GM18907 (cell line): ENCODE measurements around the gene SLC15A4.
A peak's percentile ranks its signal among the peaks of the same experiment; 100 is the strongest.
"Not testable (repeated sequence)": the region's sequence is repeated elsewhere in the genome, so short reads cannot be mapped to it uniquely, and the experiment has no call there.

Experiments used
- ATAC-seq: cut with Tn5 transposase; IDR thresholded peaks from one replicate; pipeline ENCODE4 v1.9.1; 2021; ENCODE audit warnings: mild to moderate bottlenecking, moderate library complexity; ENCODE audit not compliant: unreplicated experiment

Gene SLC15A4

DNA sequence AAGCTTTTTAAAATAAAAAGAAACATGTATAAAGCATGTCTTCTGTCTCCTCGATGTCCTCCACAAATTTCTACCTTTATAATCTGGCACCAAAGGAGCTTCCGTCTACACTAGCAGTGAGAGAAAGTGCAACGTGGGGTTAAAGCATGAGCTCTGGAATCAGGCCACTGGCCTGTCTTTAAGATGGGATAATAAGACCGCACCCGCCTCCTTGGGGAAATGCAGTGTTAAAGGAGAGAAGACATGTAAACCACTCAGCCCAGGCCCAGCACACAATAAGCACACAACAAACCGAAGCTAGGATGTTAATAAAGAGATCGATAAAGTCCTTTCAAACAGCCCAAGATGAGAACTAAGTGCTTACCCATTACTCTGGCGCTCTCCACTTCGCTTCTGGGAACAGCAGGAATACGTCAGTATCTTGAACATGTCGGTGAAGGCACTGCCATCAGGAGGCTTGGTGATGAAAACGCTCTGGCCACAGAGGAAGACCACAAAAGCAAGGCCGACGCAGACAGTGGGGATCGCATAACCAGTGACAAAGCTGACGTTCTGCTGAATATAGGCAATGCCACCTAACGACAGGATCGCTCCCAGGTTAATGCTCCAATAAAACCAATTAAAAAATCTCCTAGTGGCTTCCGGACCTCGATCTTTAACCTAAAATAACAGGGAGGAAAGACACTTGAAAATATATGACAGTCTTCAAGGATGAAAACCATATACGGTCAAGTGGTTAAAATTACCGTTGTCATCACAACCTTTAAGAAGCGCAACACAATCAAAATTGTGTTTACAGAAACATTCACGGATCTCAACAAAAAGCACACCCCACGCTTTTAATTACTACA is 9.1 kb downstream of the SLC15A4 start:
- no peak for ATAC-seq

DNA sequence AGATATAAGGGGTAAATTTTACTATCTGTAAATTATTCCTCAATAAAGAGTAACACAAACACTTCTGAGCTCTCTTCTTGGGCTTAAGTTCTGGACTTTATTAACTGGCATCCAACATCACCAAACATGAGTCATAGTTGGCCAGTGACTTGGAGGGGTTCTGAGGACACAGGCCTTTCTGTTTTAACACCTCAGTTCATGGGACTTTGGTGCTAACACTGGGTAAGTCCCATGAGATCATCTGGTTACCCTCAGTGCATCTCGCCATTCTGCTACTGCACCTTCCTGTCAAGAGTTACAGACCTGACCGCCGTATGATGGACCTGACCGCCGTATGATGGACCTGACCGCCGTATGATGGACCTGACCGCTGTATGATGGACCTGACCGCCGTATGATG is 9.9 kb downstream of the SLC15A4 start:
- peak; percentile 31 for ATAC-seq

DNA sequence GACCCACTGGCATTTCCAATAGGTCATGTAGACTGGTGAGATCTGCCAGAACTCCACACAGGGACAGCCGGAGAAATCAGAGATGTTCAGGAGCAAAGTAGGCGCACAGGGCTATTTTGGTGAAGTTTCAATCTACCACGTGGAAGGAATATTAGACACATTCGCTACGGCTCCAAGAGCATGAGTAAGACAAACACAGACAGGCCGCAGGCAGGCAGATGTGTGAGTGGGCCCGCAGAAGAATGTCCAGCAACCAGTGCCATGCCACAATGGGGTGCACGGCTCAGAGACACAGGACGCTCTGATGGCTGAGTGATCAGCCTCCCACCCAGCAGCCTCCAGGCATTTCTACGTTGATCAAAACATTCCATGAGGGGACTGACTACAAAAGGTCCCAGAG is 10.4 kb downstream of the SLC15A4 start:
- ATAC-seq, result no peak

DNA sequence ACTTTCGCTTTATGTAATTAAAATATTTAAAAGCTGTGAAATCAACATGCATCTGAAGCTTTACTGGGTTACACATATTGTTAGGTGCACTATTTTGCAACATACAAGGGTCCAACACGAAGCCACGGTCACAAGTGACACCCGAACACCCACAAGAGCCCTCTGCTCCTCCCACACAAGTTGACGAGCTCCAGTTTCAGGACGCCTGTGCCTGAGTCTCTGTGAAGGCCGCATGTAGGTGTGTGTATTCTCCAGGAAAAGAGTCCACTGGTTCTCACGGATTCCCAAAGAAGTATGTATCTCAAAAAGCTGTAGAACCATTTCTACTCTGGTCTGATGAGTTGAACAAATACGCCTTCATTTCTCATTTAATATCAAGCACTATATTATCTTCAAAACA is 12.0 kb downstream of the SLC15A4 start:
- no peak for ATAC-seq

DNA sequence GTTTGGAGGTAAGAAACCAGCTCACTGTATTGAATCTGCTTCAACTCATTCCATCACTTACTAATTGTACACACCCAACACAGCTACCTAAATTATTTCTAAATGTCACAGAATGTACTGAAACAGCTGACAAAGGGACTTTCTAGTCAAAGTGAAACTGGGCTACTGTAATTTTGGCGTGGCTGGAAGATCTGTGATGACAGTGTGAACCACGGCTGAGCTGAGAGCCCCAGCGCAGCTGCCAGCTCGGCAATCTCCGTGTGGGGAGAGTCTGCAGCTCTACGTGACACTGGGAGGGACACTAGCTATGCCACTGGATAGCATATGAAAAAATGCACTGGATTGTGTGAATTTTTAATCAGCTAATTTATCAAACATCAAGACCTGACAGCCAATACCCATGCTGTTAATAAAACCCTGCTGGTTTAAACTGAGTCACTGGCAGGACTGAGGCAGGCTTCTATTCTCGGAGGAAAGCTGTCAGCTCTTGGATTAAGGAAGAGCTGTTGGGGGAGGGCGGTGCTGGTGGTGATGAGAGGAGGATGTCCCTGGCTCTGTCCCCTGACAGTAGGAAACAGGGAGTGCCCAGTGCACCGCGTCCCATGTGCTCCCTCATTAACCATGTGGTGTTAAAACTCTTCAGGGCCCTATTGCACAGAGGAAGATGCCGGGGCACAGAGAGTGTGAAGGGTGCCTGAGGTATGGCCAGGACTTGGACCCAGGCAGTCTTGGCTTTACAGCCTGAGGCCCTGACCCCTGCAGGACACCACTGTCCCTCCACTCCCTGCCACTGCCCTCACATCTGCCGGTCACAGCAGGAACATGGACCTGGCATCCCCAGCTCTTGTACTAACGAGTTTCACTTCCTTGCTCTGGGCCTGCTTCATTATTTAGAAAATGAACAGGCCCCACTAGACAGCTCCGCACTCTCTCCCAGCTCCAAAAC is 13.3 kb downstream of the SLC15A4 start:
- ATAC-seq, result peak; percentile 89

DNA sequence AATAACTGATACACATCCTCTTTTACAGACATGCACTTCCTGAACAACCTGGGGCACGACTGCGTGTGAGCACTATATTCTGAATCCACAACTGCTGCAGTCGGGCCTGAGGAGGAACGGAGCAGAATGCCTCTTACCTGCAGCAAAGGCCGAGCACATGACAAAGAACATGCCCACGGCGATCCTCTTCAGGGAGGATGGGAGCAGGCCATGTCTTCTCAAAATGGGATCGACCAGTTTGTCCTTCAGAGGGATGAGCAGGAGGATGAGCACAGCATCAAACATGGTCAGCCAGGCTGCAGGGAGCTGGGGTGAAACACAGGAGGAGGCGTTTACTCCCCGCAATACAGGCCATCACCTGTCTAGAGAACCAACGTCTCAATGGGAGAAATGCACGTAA is 15.1 kb downstream of the SLC15A4 start:
- no peak for ATAC-seq

DNA sequence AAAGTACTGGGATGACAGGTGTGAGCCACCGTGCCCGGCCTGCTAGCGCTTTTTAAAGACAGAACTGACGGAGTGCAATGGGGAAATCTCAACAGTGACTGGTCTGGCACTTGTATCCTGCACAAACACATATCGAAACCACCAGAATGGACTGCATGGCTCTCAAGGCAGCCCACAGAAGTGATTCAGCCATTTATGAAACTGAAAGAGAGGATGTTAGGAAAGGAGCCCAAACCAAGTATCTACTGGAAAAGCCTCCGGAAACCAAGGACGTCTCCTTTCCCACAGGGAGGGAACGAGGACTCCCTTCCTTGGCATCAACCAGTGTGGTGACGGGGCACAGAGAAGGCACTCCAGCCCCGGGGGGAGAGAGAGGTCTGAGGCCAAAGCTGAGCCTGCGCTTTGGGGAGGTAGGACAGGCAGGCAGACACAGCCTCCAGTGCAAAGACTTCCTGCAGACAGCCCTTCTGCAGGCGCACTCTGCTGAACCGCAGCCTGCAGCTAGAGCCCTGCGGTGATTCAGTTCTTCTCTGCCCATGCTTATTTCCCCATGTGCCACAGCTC is 16.5 kb downstream of the SLC15A4 start:
- no peak for ATAC-seq

DNA sequence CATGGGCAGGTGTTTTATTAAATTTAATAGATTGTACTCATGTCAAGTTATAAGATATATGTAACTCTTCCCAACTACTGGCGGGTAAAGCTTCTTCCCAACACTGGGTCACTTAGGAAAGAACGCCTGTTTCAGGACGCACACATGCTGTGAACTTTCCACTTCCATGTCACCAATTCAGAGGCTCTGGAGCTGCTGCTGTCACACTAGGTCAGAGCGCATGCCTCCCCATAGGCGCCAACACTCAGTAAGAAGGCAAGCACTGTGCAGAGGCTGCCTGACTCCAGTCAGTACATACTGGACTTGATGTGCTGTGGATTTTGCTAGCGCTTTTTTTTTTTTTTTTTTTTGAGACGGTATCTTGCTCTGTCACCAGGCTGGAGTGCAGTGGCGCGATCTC is 17.2 kb downstream of the SLC15A4 start:
- no peak for ATAC-seq

DNA sequence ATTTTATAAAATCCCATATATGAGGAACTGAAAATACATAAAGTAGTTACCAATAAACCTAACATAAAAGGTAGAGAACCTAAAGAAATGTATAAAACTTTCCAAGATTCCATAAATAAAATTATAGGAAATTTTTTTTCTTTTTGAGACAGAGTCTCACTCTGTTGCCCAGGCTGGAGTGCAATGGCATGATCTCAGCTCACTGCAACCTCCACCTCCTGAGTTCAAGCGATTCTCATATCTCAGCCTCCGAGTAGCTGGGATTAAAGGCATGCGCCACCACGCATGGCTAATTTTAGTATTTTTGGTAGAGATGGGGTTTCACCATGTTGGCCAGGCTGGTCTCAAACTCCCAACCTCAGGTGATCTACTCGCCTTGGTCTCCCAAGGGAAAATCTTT is 18.4 kb downstream of the SLC15A4 start:
- ATAC-seq, result not testable (repeated sequence)

DNA sequence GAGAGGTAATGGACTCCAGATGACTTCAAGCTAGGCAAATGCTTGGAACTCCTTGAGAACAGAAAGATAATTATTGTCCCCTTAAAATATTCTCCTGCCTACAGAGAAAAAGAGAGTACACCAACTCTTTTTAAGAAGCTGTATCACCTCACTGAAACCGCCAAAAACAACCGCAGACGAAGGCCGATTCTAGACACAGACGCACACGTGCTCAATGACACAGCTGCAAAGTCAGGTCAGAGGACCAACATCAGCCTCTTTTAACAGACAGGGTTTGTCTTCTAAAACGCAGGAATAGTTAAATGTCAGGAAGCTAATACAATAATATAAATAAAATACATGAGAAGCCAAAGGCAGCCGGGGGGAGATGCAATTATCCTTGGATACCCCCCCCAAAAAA is 19.0 kb downstream of the SLC15A4 start:
- no peak for ATAC-seq

DNA sequence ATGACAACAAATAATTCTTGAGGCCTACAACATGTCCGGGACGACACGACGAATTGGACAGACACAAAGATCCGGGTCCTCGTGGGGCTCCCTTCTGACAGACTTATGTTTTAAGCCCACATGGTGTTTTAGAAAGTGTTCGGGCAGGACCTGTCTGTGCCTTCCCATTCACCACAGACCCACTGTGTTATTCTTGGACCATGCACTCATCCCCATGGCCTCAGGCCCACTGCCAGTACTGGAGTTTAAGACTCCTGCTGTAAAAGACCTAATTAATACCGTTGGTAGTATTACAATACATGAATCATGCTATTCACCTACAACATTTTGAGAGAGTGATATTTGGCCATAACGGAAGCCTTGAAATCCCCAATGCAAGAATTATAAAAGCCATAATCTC is 20.0 kb downstream of the SLC15A4 start:
- ATAC-seq, result no peak

DNA sequence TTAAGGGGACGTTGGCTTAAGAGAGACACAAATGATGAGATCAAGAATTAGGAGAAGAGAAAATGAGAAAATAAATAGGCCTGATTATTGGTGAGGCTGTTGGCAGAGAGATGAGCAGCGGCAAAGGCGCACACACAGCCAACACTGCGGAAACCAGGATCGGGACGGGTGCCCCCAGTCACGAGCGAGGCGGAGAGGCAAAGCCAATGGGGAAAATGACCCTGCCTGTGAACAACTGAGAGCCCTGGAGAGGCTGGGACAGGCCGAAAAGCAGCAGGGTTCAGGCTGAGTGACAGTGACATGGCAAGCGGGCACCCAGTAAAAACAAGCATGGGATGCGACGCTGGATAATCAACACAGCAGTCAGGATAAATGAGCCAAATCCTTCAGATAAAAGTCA is 21.0 kb downstream of the SLC15A4 start:
- no peak for ATAC-seq

DNA sequence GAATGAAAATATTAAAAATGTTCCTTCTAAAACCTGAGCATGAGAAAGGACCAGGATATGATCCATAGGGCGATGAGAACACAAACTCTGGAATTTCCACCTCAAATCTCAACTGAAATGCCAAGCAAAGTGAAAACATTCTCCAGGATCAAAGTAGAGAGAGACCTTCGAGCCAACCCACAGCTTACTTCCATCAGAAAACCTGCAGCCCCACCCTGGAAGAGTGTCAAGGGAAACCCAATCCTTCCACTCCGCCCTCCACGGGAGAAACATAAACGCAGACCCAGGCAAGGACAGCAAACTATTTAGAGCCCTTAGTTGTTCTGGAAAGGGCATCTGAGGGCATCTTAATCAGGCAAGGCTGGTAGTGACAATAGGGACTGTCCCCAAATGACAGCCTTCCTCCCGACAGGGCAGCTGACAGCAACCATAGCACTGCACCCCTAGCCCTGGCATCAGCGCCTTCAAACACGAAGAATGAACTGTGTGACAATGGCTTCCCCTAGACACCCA is 21.8 kb downstream of the SLC15A4 start:
- no peak for ATAC-seq

DNA sequence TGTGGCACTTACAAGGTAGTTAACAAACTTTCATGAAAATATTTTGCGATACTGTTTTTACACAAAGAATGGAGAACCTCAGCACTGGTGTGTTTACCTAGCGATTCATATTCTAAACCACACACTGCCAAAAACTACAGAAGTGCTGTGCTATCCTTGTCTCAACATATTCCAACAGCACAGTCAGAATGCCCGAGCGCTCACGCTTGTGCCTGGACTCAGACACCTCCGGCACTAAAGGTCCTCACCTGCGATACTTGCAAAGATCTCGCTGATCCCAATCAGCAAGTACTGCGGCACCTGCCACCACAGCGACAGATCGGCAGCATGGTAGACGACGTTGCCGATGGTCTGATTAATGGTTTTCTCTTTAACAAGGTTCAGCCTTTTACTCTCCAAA is 23.2 kb downstream of the SLC15A4 start:
- no peak for ATAC-seq

DNA sequence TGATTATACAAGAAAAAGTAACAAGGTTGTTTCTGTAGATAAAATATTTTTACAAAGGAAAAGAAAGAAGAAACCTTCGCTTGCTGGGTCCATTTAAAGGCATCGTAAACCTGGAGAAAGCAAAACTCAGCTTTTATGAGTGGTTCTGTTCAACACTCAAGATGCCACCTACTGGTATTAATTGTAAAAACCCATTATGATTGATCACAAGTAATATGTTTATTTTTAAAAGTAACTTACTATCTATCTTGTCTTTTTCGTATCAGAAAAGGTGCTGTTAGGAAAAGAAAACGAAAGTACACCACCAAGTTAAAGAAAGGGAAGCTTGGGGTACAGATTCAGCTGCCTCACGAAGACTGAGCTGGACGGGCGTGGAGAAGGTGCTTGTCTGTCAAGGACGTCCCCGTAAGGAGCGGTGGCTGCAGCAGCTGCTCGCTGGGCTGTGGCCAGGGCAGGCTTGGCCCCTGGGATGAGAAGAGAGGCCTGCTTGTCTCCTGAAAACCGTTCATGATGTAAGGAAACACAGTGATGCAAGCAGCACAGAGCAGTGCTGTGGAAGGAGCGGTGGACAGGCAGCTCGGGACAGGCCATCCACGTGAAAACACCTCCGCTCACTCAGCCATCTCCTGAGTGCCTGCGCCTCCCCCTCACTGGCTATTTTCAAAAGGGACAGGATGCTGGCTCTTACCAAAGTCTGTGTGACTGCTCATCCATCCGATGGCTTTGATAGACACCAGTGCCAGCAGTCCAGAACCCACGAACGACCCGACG is 25.0 kb downstream of the SLC15A4 start:
- no peak for ATAC-seq

DNA sequence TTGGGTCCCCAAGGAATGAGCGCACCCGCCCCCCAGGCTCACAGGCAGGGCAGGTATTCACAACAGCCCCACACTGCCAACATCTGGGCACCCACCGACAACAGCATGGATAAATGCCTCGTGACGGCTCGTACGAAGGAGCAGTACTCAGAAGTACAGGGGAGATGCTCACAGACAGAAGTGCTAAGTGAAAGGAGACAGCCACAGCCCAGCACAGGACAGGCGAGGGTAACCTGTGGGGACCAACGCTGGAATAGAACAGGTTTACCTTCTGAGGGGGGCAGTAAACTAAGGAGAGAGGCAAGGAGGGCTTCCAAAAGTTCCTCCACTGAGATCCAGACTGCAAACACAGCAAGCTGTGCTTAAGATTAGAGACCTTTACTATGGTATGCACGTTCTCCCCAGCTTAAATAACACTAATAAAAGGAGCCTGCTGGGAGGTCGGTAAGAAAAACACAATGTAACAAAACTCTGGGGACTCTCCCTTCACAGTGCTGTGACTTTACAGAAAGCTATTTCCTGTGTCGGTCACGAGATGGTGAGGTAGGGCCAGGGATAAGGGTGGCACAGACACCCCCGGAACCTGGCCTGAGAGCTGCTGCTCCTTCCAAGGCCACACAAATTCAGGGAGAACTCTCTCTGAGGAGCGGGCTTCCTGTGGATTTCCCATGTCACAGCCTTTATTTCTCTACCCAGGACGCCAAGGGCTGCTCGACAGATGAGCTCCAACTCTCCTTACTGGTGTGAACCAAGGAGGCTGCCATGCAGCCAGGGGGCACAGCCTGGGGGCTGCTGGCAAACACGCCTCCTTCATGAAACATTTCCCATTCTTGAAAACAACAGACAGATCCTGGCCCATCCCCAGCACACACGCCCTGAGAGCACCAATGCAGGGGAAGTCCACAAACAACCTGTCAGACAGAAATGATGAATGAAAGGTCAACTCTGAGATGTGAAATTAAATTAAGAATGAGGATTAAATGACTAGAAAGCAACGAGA is 26.3 kb downstream of the SLC15A4 start:
- peak; percentile 55 for ATAC-seq

DNA sequence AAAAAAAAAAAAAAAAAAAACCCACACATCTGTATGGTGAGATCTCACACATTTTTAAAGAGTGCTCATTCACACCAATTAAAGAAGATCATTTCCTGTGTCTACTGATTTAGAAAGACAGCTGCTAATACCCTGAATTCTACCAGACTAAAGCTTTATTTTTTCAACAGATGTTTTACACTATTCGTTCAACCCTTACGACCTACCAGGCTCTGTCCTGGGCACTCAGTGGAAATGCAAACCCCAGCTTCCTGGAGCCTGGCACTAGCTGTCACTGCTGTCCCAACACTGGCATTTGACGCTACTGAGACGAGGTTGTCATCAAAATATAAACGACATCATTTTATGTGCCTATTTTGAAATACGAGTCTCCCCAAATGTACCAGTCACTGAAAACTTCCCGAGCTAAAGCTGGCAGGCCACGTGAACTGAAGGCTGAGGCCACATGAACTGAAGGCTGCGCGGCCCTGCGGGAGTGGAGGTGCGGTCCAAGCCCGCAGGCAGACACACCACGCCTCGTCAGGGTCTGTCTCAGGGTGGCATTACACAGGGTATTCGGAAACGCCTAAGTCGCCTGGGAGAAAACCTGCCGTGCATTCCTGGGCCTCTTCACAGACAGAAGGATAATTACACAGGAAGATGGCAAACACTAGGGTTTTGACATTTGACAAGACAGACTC is 27.2 kb downstream of the SLC15A4 start:
- no peak for ATAC-seq

DNA sequence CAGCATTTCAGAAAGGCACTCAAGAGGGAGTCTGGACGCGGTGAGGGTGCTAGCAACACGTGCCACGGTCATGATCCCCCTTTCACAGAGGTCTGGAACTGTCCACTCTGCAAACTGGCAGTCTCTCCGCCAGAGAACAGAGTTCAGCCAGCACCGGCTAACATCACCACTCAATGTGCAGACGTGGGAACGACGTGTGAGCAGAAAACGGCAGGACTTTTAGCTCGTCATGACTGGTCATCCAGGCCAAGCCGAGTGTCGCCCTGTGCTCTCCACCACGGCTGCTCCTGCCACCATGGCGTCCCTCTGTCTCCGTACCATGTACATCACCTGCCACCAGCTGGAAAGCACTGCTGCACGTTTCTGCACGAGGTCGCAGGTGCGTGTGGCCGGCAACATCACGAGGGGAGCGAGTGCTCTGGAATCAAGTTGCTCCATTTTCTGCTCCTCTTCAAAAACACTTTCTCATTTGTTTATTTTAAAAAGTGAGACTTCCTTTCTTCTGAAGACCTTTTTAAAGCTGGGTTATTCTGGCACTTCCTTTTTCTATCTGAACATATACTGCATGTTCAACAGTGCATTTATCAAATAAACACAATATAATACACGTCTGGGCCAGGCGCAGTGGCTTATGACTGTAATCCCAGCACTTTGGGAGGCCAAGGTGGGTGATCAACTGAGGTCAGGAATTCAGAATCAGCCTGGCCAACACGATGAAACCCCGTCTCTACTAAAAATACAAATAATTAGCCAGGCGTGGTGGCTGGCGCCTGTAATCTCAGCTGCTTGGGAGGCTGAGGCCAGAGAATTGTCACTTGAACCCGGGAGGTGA is 28.0 kb downstream of the SLC15A4 start:
- no peak for ATAC-seq
